ENCODE measurements around the gene LDHAL6A. TPM values are rescaled to one million over a fixed set of nuclear protein-coding genes. Genes with fewer than 3 reads are reported as not detected.

The LDHAL6A gene
- total and polyA plus RNA-seq, 2 of the 13 experiments (the other 11 are each of a cell fraction or from before 2014, with no cell fraction given), result not detected

DNA sequence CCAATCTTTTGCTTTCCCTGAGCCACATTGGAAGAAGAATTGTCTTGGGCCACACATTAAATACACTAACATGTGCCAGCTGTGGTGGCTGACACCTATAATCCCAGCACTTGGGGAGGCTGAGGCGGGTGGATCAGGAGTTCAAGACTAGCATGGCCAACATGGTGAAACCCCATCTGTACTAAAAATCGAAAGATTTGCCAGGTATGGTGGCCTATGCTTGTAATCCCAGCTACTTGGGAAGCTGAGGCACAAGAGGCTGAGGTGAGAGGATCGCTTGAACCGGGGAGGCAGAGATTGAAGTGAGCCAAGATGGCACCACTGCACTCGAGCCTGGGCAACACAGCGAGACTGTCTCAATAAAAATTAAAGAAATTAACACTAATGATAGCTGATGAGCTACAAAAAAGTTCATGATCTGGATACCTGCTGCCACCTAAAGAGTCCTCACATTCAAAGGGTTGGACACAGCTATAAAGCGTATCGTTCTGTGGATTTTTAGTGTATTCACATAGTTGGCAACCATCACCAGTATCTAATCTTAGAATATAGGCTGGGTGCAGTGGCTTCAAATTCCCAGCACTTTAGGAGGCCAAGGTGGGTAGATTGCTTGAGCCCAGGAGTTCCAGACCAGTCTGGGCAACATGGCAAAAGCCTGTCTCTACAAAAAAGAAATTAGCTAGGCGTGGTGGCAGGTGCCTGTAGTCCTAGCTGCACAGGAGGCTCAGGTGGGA lies 46.9 kb upstream of the LDHAL6A start (continued):
- TF ChIP-seq, protein P1, sequence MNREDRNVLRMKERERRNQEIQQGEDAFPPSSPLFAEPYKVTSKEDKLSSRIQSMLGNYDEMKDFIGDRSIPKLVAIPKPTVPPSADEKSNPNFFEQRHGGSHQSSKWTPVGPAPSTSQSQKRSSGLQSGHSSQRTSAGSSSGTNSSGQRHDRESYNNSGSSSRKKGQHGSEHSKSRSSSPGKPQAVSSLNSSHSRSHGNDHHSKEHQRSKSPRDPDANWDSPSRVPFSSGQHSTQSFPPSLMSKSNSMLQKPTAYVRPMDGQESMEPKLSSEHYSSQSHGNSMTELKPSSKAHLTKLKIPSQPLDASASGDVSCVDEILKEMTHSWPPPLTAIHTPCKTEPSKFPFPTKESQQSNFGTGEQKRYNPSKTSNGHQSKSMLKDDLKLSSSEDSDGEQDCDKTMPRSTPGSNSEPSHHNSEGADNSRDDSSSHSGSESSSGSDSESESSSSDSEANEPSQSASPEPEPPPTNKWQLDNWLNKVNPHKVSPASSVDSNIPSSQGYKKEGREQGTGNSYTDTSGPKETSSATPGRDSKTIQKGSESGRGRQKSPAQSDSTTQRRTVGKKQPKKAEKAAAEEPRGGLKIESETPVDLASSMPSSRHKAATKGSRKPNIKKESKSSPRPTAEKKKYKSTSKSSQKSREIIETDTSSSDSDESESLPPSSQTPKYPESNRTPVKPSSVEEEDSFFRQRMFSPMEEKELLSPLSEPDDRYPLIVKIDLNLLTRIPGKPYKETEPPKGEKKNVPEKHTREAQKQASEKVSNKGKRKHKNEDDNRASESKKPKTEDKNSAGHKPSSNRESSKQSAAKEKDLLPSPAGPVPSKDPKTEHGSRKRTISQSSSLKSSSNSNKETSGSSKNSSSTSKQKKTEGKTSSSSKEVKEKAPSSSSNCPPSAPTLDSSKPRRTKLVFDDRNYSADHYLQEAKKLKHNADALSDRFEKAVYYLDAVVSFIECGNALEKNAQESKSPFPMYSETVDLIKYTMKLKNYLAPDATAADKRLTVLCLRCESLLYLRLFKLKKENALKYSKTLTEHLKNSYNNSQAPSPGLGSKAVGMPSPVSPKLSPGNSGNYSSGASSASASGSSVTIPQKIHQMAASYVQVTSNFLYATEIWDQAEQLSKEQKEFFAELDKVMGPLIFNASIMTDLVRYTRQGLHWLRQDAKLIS (CRISPR knock-in tag; IDR thresholded peaks at IDR 0.05), result no peak
- no peak for TF ChIP-seq ZNF782 (CRISPR knock-in tag; IDR thresholded peaks at IDR 0.05; ENCODE audit: borderline replicate concordance)
- no peak for TF ChIP-seq RARG (CRISPR knock-in tag; IDR thresholded peaks at IDR 0.05; ENCODE audit: low read depth)
- TF ChIP-seq, protein P2, sequence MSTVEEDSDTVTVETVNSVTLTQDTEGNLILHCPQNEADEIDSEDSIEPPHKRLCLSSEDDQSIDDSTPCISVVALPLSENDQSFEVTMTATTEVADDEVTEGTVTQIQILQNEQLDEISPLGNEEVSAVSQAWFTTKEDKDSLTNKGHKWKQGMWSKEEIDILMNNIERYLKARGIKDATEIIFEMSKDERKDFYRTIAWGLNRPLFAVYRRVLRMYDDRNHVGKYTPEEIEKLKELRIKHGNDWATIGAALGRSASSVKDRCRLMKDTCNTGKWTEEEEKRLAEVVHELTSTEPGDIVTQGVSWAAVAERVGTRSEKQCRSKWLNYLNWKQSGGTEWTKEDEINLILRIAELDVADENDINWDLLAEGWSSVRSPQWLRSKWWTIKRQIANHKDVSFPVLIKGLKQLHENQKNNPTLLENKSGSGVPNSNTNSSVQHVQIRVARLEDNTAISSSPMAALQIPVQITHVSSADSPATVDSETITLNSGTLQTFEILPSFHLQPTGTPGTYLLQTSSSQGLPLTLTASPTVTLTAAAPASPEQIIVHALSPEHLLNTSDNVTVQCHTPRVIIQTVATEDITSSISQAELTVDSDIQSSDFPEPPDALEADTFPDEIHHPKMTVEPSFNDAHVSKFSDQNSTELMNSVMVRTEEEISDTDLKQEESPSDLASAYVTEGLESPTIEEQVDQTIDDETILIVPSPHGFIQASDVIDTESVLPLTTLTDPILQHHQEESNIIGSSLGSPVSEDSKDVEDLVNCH (CRISPR knock-in tag; IDR thresholded peaks at IDR 0.05), result no peak
- TF ChIP-seq DRAP1 (CRISPR knock-in tag; IDR thresholded peaks at IDR 0.05), result no peak; the same call in 1 of the 2 replicates
- TF ChIP-seq IKZF5 (CRISPR knock-in tag; IDR thresholded peaks at IDR 0.05), result no peak
- no peak for TF ChIP-seq ZBTB26 (CRISPR knock-in tag; IDR thresholded peaks at IDR 0.05; ENCODE audit: borderline replicate concordance)
- TF ChIP-seq SP4 (CRISPR knock-in tag; IDR thresholded peaks at IDR 0.05), result no peak
- TF ChIP-seq GZF1 (CRISPR knock-in tag; IDR thresholded peaks at IDR 0.05), result no peak
- TF ChIP-seq GTF3A (CRISPR knock-in tag; conservative IDR thresholded peaks at IDR 0.05), result 0 out of 2 replicates have a peak, but pooled peaks have one; percentile 34
- TF ChIP-seq MEIS2 (CRISPR knock-in tag; IDR thresholded peaks at IDR 0.05), result no peak
- TF ChIP-seq TCF7 (IDR thresholded peaks at IDR 0.05; ENCODE audit: low read depth), result no peak
- TF ChIP-seq, protein P3, sequence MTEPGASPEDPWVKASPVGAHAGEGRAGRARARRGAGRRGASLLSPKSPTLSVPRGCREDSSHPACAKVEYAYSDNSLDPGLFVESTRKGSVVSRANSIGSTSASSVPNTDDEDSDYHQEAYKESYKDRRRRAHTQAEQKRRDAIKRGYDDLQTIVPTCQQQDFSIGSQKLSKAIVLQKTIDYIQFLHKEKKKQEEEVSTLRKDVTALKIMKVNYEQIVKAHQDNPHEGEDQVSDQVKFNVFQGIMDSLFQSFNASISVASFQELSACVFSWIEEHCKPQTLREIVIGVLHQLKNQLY (CRISPR knock-in tag; IDR thresholded peaks at IDR 0.05), result no peak
- no peak for TF ChIP-seq NAIF1 (CRISPR knock-in tag; IDR thresholded peaks at IDR 0.05; ENCODE audit: borderline replicate concordance)
- no peak for TF ChIP-seq ZNF343 (CRISPR knock-in tag; IDR thresholded peaks at IDR 0.05)
- TF ChIP-seq FOXK2 (IDR thresholded peaks at IDR 0.05), result no peak
- TF ChIP-seq ZNF607 (CRISPR knock-in tag; IDR thresholded peaks at IDR 0.05; ENCODE audit: borderline replicate concordance), result peak; percentile 30; the same call in 1 of the 2 replicates
- TF ChIP-seq ZBTB2 (CRISPR knock-in tag; IDR thresholded peaks at IDR 0.05; ENCODE audit: low read depth), result 0 out of 2 replicates have a peak, but pooled peaks have one; percentile 20

Measured in HepG2 (cell line).